ENCODE measurements around the gene SCIN. TPM values are rescaled to one million over a fixed set of nuclear protein-coding genes. Genes with fewer than 3 reads are reported as not detected.
"Not testable (repeated sequence)": the region's sequence is repeated elsewhere in the genome, so short reads cannot be mapped to it uniquely, and the experiment has no call there.

The SCIN gene
- total RNA-seq, 3 donors from 2014 or later: 0.08 to 0.37 TPM; not detected in 1

GRCh38 chr7:12660423-12660822 lies 89.9 kb downstream of the SCIN start:
- not testable (repeated sequence) for ATAC-seq; H3K27me3 Mint-ChIP-seq (ENCODE audit: low read depth); H3K4me1 Mint-ChIP-seq (ENCODE audit: low read depth); H3K9me3 Mint-ChIP-seq; DNase-seq; H3K36me3 Mint-ChIP-seq (ENCODE audit: insufficient read depth); H3K4me3 Mint-ChIP-seq

- ATAC-seq; H3K4me3 Mint-ChIP-seq; H3K9me3 Mint-ChIP-seq; H3K36me3 Mint-ChIP-seq (ENCODE audit: insufficient read depth); H3K4me1 Mint-ChIP-seq (ENCODE audit: low read depth); DNase-seq; H3K27me3 Mint-ChIP-seq (ENCODE audit: low read depth): not testable (repeated sequence)
Measured at GRCh38 chr7:12660986-12661385, 90.5 kb downstream of the SCIN start.

GRCh38 chr7:12661581-12661980 lies 91.1 kb downstream of the SCIN start:
- H3K27me3 Mint-ChIP-seq (ENCODE audit: low read depth): no peaks in the 10 kb centered on the region
- ATAC-seq: no peak
- DNase-seq: no peak

GRCh38 chr7:12670000-12670729 lies 99.6 kb downstream of the SCIN start:
- no peak overlapping the region for H3K4me3 Mint-ChIP-seq

More at GRCh38 chr7:12661581-12661980, 91.1 kb downstream of the SCIN start:
- Mint-ChIP-seq H3K9me3 (no peaks in the 10 kb centered on the region), H3K4me1 (ENCODE audit: low read depth) (no peaks in the 10 kb centered on the region), H3K36me3 (ENCODE audit: insufficient read depth) (no peaks in the 10 kb centered on the region), H3K4me3 (no peak overlapping the region)

GRCh38 chr7:12670743-12671520 lies 100.4 kb downstream of the SCIN start:
- Mint-ChIP-seq H3K36me3 (ENCODE audit: insufficient read depth) (no peaks in the 10 kb centered on the region), H3K4me1 (ENCODE audit: low read depth) (peaks cover 13% of the 10 kb centered on the region), H3K4me3 (no peak overlapping the region), H3K27me3 (ENCODE audit: low read depth) (peaks cover 1% of the 10 kb centered on the region), H3K9me3 (no peaks in the 10 kb centered on the region)
- ATAC-seq (no peak), DNase-seq (no peak)

More at GRCh38 chr7:12670000-12670729, 99.6 kb downstream of the SCIN start:
- H3K4me1 Mint-ChIP-seq (ENCODE audit: low read depth): peaks cover 11% of the 10 kb centered on the region
- DNase-seq (no peak), ATAC-seq (no peak)
- no peaks in the 10 kb centered on the region for H3K36me3 Mint-ChIP-seq (ENCODE audit: insufficient read depth)
- no peaks in the 10 kb centered on the region for H3K9me3 Mint-ChIP-seq
- peaks cover 1% of the 10 kb centered on the region for H3K27me3 Mint-ChIP-seq (ENCODE audit: low read depth)

- H3K4me3 Mint-ChIP-seq; ATAC-seq; DNase-seq; H3K27me3 Mint-ChIP-seq (ENCODE audit: low read depth); H3K9me3 Mint-ChIP-seq; H3K36me3 Mint-ChIP-seq (ENCODE audit: insufficient read depth): not testable (repeated sequence)
- peaks cover 13% of the 10 kb centered on the region for H3K4me1 Mint-ChIP-seq (ENCODE audit: low read depth)
Measured at GRCh38 chr7:12673436-12673835, 102.9 kb downstream of the SCIN start.

GRCh38 chr7:12674053-12674452 lies 103.5 kb downstream of the SCIN start:
- Mint-ChIP-seq H3K4me1 (ENCODE audit: low read depth) (peaks cover 13% of the 10 kb centered on the region), H3K9me3 (no peaks in the 10 kb centered on the region), H3K36me3 (ENCODE audit: insufficient read depth) (no peaks in the 10 kb centered on the region), H3K4me3 (no peak overlapping the region), H3K27me3 (ENCODE audit: low read depth) (peaks cover 1% of the 10 kb centered on the region)
- ATAC-seq: no peak
- no peak for DNase-seq

- H3K4me1 Mint-ChIP-seq (ENCODE audit: low read depth): peaks cover 13% of the 10 kb centered on the region
- no peak overlapping the region for H3K4me3 Mint-ChIP-seq
- ATAC-seq (peak; percentile 55 to 61), DNase-seq (peak; percentile 7)
- no peaks in the 10 kb centered on the region for H3K36me3 Mint-ChIP-seq (ENCODE audit: insufficient read depth)
- peaks cover 1% of the 10 kb centered on the region for H3K27me3 Mint-ChIP-seq (ENCODE audit: low read depth)
- no peaks in the 10 kb centered on the region for H3K9me3 Mint-ChIP-seq
Measured at GRCh38 chr7:12674861-12675260, 104.3 kb downstream of the SCIN start.

GRCh38 chr7:12683678-12684585 lies 113.4 kb downstream of the SCIN start:
- Mint-ChIP-seq H3K9me3 (no peaks in the 10 kb centered on the region), H3K4me3 (no peak overlapping the region), H3K4me1 (ENCODE audit: low read depth) (peaks cover 23% of the 10 kb centered on the region), H3K36me3 (ENCODE audit: insufficient read depth) (no peaks in the 10 kb centered on the region), H3K27me3 (ENCODE audit: low read depth) (no peaks in the 10 kb centered on the region)
- DNase-seq: no peak
- no peak for ATAC-seq

- peaks cover 29% of the 10 kb centered on the region for H3K4me1 Mint-ChIP-seq (ENCODE audit: low read depth)
- H3K27me3 Mint-ChIP-seq (ENCODE audit: low read depth): no peaks in the 10 kb centered on the region
- no peaks in the 10 kb centered on the region for H3K36me3 Mint-ChIP-seq (ENCODE audit: insufficient read depth)
- no peak overlapping the region for H3K4me3 Mint-ChIP-seq
- ATAC-seq: no peak
- no peaks in the 10 kb centered on the region for H3K9me3 Mint-ChIP-seq
- no peak for DNase-seq
Measured at GRCh38 chr7:12684733-12685132, 114.2 kb downstream of the SCIN start.

GRCh38 chr7:12685550-12685949 lies 115.0 kb downstream of the SCIN start:
- ATAC-seq (no peak), DNase-seq (peak; percentile 5)
- Mint-ChIP-seq H3K36me3 (ENCODE audit: insufficient read depth) (no peaks in the 10 kb centered on the region), H3K9me3 (no peaks in the 10 kb centered on the region), H3K4me1 (ENCODE audit: low read depth) (peaks cover 32% of the 10 kb centered on the region), H3K27me3 (ENCODE audit: low read depth) (no peaks in the 10 kb centered on the region), H3K4me3 (peak overlapping the region; percentile 89)

- Mint-ChIP-seq H3K27me3 (ENCODE audit: low read depth) (no peaks in the 10 kb centered on the region), H3K4me1 (ENCODE audit: low read depth) (peaks cover 32% of the 10 kb centered on the region), H3K9me3 (no peaks in the 10 kb centered on the region), H3K36me3 (ENCODE audit: insufficient read depth) (no peaks in the 10 kb centered on the region), H3K4me3 (peak overlapping the region; percentile 89)
- ATAC-seq: peak; percentile 86 to 89
- peak; percentile 89 for DNase-seq
Measured at GRCh38 chr7:12686234-12686890, 115.8 kb downstream of the SCIN start.

- Mint-ChIP-seq H3K36me3 (ENCODE audit: insufficient read depth) (no peaks in the 10 kb centered on the region), H3K4me3 (peak within 1 kb of the TSS; percentile 89), H3K27me3 (ENCODE audit: low read depth) (no peaks in the 10 kb centered on the region), H3K9me3 (no peaks in the 10 kb centered on the region), H3K4me1 (ENCODE audit: low read depth) (peaks cover 32% of the 10 kb centered on the region)
- ATAC-seq (peak; percentile 73 to 75), DNase-seq (peak; percentile 84)
Measured at GRCh38 chr7:12686891-12687717, 116.6 kb downstream of the SCIN start, which contains the start of gene ARL4A. ARL4A (plus strand) TSS chr7:12687633; CDS start chr7:12688255, 622 bp downstream.
